Measurements from ENCODE around the gene TUBGCP6.

GRCh38 chr22:50253941-50254340 is 9.1 kb upstream of the TUBGCP6 start:
- TF ChIP-seq POLR2AphosphoS5 (IDR thresholded peaks at IDR 0.05; ENCODE audit: low read depth, low read length) (no peak), POLR2A (IDR thresholded peaks at IDR 0.05; ENCODE audit: low read depth, low read length) (no peak), TAF1 (IDR thresholded peaks at IDR 0.05; ENCODE audit: borderline replicate concordance, low read depth, low read length) (no peak)

Data from GM12892 (cell line).